ENCODE data around the gene PLEKHA7.

PLEKHA7 gene

DNA sequence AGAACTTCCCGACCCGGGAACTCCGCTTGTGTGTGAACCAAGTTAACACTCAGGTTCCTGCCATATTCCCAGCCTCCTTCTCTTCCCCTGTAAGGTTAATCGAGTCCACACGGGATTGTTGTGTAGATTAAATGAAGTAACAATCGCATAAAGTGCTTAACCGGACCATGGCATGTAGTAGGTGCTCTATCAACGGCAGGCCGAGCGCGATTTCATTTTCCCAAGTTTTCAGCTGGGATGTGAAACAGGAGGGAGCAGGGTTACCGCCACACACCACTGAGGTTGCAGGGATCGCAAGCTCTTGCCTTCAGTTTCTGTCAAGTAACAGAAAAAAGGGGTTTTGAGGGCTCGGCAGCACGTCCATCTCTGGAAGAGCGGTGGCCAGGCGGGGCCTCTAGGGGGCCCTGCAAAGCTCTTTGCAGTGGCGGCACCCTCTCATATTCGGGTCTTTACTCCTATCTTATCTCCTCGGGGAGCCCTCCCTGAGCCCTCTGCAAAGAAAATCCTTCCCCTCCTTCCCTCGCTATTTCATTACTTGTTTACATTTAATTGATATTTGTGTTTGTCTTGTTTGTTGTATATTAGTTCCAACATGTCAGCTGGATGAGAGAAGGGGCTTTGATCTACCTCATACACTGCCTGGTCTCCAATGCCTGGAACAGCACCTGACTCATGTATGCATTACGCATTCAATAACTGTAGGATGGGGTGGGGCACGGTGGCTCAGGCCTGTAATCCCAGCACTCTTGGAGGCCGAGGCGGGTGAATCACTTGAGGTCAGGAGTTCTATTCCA lies 816 bp upstream of the PLEKHA7 start:
- peak; percentile 75 for DNase-seq (ENCODE audit: low spot score)
- TF ChIP-seq, protein P1, sequence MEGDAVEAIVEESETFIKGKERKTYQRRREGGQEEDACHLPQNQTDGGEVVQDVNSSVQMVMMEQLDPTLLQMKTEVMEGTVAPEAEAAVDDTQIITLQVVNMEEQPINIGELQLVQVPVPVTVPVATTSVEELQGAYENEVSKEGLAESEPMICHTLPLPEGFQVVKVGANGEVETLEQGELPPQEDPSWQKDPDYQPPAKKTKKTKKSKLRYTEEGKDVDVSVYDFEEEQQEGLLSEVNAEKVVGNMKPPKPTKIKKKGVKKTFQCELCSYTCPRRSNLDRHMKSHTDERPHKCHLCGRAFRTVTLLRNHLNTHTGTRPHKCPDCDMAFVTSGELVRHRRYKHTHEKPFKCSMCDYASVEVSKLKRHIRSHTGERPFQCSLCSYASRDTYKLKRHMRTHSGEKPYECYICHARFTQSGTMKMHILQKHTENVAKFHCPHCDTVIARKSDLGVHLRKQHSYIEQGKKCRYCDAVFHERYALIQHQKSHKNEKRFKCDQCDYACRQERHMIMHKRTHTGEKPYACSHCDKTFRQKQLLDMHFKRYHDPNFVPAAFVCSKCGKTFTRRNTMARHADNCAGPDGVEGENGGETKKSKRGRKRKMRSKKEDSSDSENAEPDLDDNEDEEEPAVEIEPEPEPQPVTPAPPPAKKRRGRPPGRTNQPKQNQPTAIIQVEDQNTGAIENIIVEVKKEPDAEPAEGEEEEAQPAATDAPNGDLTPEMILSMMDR (IDR thresholded peaks at IDR 0.05; ENCODE audit: extremely low read depth, insufficient read depth, missing control alignments) = peak; percentile 52
- in situ Hi-C loops (cut with MboI; ENCODE audit: low pct_unique_long_range_greater_than_20kb, low sequenced_read_pairs, unreplicated experiment) = no loop called here

DNA sequence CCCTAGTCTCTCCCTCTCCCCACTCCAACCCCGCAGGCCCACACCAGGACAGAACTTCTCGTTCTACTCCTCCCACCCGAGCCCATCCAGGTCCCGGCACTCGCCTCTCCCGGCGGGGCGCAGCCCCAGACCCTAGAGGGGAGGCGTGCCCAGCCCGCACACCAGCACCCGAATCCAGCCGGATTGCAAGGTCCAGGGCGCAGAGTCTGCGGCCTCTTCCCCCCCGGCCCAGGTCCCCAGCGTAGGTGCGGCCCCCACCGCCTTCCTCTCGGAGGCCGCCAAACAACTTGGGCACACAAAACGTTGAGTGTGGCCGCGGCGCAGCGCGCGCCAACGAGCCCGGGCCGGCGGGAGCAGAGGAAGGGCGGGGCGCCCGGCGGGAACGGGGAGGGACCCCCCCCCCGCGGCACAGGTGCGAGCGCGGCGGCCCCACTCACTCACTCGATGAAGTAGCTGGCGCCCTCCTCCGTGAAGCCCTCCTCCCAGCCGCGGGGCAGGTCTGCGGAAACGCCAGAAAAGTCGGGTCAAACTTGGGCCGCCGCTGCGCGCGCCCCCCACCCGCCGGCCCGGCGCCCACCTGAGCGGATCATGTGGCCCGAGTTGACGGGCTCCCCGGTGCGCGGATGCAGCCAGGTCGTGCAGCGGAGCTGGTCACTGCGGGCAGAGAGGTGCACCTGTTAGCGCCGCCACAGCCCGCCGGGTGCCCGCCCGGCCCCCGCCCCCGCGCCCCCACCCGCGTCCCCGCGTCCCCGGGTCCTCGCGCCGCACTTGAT lies 480 bp downstream of the PLEKHA7 start:
- in situ Hi-C loops (cut with MboI; ENCODE audit: low pct_unique_long_range_greater_than_20kb, low sequenced_read_pairs, unreplicated experiment) = no loop called here
- DNase-seq (ENCODE audit: low spot score) = peak; percentile 67
- TF ChIP-seq, protein P1 (IDR thresholded peaks at IDR 0.05; ENCODE audit: extremely low read depth, insufficient read depth, missing control alignments) = no peak

DNA sequence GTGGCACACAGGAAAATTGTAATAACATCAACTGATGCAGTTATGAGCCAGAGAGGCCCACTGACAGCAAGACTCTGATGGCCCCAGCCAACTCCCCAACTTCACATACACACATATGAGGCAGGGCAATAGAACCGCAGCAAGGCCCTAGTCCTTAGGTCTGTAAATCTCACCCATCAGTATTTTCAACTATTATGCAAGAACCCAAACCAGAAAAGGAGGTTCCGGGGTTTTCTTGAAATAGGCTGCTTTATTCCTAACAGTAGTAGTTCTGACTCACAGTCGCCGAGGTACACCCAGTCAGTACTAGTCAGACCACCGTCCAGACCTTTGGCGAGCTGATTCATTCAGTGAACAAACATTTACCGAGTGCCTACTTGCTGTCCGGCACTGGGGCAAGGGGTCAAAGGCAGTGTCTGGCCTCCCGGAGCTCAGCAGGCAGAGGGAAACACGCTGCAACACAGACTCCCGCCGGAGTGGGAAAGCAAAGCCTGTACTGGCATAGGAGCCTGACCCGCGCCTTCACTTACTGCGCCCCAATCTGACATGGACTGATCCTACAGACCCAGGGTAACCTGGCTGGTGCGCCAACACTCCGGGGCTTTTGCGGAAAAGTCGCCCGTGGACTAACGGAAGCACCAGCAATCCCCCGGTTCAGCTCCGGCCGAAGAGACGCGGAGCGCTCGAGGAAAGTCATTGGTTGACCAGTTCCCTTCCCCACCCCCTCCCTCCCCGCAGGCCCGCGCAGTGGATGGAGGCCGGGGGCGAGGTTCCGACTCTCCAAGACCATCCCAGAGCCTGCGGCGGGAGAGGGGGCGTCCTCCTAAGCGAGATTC lies 1.3 kb downstream of the PLEKHA7 start:
- no peak for DNase-seq (ENCODE audit: low spot score)

DNA sequence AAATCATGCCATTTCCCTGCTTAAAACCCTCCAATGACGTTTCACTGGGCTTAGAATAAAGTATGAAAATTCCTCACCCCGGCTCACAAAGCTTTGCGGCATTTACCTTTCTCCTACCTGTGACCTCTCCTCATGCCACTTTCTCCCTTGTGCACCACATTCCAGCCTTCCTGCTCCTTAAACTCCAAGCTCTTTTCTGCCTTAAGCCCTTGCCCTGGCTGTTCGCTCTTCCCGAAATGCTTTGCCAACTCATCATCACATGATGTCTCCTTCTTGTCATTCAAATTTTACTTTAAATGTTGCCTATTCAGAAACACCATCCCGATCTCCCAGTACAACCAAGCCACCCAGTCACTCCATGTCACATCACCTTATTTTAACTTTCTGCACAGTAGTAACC lies 2.0 kb downstream of the PLEKHA7 start:
- DNase-seq (ENCODE audit: low spot score) = no peak
- in situ Hi-C loops (cut with MboI; ENCODE audit: low pct_unique_long_range_greater_than_20kb, low sequenced_read_pairs, unreplicated experiment) = no loop called here
- TF ChIP-seq, protein P1 (IDR thresholded peaks at IDR 0.05; ENCODE audit: extremely low read depth, insufficient read depth, missing control alignments) = no peak

More for the DNA sequence above, 1.3 kb downstream of the PLEKHA7 start:
- in situ Hi-C loops (cut with MboI; ENCODE audit: low pct_unique_long_range_greater_than_20kb, low sequenced_read_pairs, unreplicated experiment) = no loop called here
- TF ChIP-seq, protein P1 (IDR thresholded peaks at IDR 0.05; ENCODE audit: extremely low read depth, insufficient read depth, missing control alignments) = no peak

DNA sequence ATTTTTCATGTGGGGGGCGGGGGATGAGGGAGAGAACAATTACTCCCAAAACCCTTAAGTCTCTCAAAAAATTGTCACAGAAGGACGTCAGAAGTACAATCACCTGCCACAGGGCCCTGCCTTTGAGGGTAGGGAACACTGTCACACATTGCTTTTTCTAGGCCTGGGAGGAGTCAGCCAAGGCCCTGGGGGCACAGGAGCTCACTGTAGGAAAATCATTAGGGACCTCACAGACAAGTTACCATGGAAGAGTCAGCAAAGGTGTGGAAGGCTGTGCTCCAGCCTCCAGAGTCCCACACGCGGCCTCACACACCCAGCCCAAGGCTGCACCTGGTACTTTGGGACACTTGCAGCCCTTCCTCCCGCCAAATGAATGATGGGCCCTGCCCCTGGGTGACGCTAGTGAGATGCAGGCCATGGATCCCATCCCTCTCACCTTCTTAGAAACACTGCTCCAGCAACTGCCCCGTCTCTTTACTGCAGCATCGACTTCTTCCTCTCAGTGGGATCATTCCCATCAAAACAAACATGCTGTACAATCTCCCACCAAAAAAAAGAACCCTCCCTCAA lies 3.3 kb downstream of the PLEKHA7 start:
- no peak for DNase-seq (ENCODE audit: low spot score)
- TF ChIP-seq, protein P1 (IDR thresholded peaks at IDR 0.05; ENCODE audit: extremely low read depth, insufficient read depth, missing control alignments) = no peak
- in situ Hi-C loops (cut with MboI; ENCODE audit: low pct_unique_long_range_greater_than_20kb, low sequenced_read_pairs, unreplicated experiment) = no loop called here

DNA sequence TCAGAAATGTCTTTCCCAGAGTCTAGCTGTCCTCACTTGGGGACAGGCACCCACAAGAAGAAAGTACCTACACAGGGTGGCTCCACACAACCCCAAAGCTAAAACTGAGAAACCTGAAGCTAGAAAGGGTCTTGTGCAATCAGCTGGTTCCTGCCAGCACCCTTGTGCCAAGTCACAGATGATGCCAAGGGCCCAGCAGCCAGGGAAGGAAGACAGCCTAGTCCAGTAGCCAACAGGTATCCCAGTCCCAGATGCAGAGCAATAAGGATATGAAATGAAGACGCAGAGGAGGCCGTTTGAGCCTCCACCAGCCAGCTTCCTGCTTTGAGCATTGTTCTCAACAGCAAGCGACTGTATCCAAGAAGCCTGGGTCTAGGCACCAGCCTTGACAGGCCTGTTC lies 6.1 kb downstream of the PLEKHA7 start:
- in situ Hi-C loops (cut with MboI; ENCODE audit: low pct_unique_long_range_greater_than_20kb, low sequenced_read_pairs, unreplicated experiment) = no loop called here
- TF ChIP-seq, protein P1 (IDR thresholded peaks at IDR 0.05; ENCODE audit: extremely low read depth, insufficient read depth, missing control alignments) = no peak
- DNase-seq (ENCODE audit: low spot score) = no peak
